Activated T-cell treated with anti-CD3 and anti-CD28 coated beads, Interleukin-2, amount 50 U/mL, for 72 hours (primary cell): ENCODE measurements around the gene FBRS. TPM values are rescaled to one million over a fixed set of nuclear protein-coding genes. Genes with fewer than 3 reads are reported as not detected.

Experiments
- ATAC-seq, 2 donors: fragments of 150-1000 bp; cut with Tn5 transposase; replicated peaks in 1 of 2; 2 replicates each; pipeline ENCODE4 v1.10.0; 2021; ENCODE audit warnings: moderate library complexity in 2 of 2, mild to moderate bottlenecking in 1 of 2
- DNase-seq, 2 donors: peaks; one replicate each; pipeline ENCODE4 v3.0.0; 2021 to 2022; ENCODE audit warnings: mixed read lengths in 1 of 2
- H3K27ac Mint-ChIP-seq: one replicate; pipeline ENCODE4 v1.8.0; 2022; ENCODE audit warnings: mild to moderate bottlenecking, moderate library complexity, mixed read lengths
- H3K27me3 Mint-ChIP-seq: one replicate; pipeline ENCODE4 v1.8.0; 2022; ENCODE audit warnings: low read depth, mixed read lengths
- H3K36me3 Mint-ChIP-seq, 2 donors: one replicate each; pipeline ENCODE4 v1.8.0; 2022; ENCODE audit warnings: mixed read lengths in 2 of 2, mild to moderate bottlenecking in 1 of 2; ENCODE audit not compliant: insufficient read depth in 2 of 2
- H3K4me1 Mint-ChIP-seq: one replicate; pipeline ENCODE4 v1.8.0; 2022; ENCODE audit warnings: low read depth, mixed read lengths
- H3K4me3 Mint-ChIP-seq, 2 donors: one replicate each; pipeline ENCODE4 v1.8.0; 2022; ENCODE audit warnings: mild to moderate bottlenecking in 2 of 2, mixed read lengths in 2 of 2, moderate library complexity in 2 of 2
- H3K9me3 Mint-ChIP-seq, 2 donors: one replicate each; pipeline ENCODE4 v1.8.0; 2022; ENCODE audit warnings: mixed read lengths in 2 of 2
- total RNA-seq, 2 donors: library from RNA; stranded (reverse); gene quantifications; one replicate each; pipeline ENCODE4 v1.2.3, GENCODE V29; 2022

FBRS gene
- total RNA-seq, 2 donors from 2014 or later, result 170 to 185 TPM

DNA sequence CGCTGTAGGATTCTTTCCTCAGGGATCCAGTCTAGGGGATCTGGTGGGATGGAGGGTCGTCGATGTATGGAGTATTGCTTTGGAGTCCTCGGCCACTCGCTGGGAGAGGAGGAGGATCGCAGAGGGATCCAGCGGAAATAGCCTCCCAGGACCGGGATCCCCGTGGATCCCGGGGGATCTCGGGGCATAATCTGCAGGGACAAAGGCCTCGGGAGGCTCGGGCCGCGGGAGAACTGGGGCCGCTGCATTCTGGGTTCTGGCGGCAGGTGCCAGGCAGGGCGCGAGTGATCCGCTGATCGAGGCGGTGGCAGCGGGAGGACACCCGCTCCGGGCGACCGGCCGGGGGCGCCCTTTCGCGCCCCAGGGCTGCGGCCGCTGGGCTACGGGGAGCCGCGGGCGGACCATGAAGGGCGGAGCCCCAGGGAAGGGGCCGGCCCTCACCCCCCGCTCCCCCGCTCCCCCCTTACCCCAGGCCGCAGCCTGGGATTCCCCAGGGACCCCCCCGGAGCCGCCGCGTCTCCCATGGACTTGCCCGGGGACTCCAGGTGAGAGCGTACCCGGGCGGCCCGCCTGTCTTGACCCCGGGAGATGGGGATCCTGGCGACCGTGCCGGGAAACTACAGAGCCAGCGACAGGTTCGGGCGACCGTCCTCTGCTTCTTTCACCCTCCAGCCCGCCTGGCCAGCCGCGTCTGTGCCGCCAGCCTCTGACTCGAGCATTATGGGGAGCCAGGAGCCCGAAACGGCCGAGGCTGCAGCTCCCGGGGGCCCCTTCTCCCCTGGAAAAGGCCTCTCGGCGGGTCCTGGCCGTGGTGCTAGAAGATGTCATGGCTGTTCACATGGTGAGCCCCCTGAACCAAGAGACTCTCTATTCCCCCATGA is 6.9 kb upstream of the FBRS start:
- H3K9me3 Mint-ChIP-seq, result no peaks in the 10 kb centered on the region
- H3K4me3 Mint-ChIP-seq, result peak overlapping the region; percentile 93
- peak; percentile 71 to 72 for ATAC-seq
- peaks cover 37% of the 10 kb centered on the region for H3K4me1 Mint-ChIP-seq
- DNase-seq, result peak; percentile 86 to 89
- peak overlapping the region; percentile 100 for H3K27ac Mint-ChIP-seq
- H3K27me3 Mint-ChIP-seq, result no peaks in the 10 kb centered on the region
- H3K36me3 Mint-ChIP-seq, result peaks cover 16 to 26% of the 10 kb centered on the region in 2 donors

DNA sequence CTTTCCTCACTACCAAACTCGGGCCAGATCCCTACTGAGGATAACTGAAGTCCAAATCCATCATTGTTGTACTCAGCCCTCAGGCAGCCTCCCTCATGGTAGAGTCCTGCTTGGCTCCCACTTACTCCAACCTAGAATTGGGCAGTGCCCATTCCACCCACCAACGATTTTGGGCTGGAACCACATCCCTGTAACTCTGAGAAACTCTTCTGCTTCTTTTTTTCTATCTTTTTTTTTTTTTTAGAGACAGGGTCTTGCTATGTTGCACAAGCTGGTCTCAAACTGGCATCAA is 6.3 kb upstream of the FBRS start:
- H3K9me3 Mint-ChIP-seq, result no peaks in the 10 kb centered on the region
- H3K27me3 Mint-ChIP-seq, result no peaks in the 10 kb centered on the region
- H3K4me3 Mint-ChIP-seq, result peak overlapping the region; percentile 93
- ATAC-seq (no peak), DNase-seq (no peak)
- peak overlapping the region; percentile 95 for H3K27ac Mint-ChIP-seq
- H3K4me1 Mint-ChIP-seq, result peaks cover 43% of the 10 kb centered on the region
- peaks cover 16 to 28% of the 10 kb centered on the region in 2 donors for H3K36me3 Mint-ChIP-seq

DNA sequence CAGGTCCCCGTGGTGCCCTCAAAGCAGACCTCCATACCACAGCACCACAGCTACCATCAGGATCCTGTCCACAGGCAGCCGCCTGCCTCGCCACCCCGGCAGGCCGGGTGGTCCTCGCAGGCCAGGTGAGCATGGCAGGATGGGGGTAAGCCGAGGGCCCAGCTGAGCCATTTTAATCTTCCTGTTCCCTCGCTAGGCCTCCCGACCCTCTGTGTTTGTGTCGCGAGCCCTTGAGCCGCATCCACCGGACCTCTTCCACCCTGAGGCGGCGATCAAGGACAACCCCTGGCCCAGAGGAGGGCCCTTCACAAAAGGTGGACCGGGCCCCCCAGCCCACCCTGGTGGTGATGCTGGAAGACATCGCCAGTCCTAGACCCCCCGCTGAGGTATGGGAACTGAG is 5.5 kb upstream of the FBRS start:
- ATAC-seq, result no peak
- Mint-ChIP-seq H3K4me1 (peaks cover 50% of the 10 kb centered on the region), H3K36me3 (peaks cover 16 to 28% of the 10 kb centered on the region in 2 donors), H3K9me3 (no peaks in the 10 kb centered on the region), H3K27me3 (no peaks in the 10 kb centered on the region), H3K4me3 (peak overlapping the region; percentile 93), H3K27ac (peak overlapping the region; percentile 95)
- no peak for DNase-seq

DNA sequence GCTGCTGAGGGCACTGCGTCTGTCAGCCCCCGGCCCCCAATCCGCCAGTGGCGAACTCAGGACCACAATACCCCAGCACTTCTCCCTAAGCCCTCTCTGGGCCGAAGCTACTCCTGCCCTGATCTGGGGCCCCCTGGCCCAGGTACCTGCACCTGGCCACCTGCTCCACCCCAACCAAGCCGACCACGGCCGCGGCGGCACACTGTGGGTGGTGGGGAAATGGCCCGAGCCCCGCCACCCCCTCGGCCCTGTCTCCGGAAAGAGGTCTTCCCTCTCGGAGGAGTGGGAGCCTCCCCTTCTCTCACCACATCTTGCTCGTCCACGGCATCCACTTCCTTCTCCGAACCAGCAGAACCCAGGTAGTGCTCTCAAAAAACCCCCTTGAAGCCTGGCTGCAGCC is 3.4 kb upstream of the FBRS start:
- peaks cover 19 to 31% of the 10 kb centered on the region in 2 donors for H3K36me3 Mint-ChIP-seq
- peak overlapping the region; percentile 35 for H3K27ac Mint-ChIP-seq

DNA sequence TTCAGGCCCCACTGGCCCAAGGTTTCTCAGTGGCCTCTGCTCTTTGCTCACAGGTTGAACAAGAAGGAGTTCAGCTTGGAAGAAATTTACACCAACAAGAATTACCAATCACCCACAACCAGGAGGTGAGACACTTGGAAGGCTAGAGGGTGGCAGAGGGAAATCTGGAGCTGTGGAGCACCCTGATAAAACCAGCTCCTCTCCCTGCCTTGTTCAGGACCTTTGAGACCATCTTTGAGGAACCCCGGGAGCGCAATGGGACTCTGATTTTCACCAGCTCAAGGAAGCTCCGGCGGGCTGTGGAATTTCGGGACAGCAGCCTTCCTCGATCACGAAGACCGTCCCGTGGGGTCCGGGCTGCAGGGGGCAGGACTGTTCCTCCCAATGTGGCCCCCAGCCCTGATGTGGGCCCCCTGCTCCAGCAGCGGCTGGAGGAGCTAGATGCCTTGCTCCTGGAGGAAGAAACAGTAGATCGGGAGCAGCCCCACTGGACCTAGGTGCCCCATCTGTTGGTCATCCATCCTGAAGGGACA is 2.4 kb upstream of the FBRS start:
- peaks cover 47% of the 10 kb centered on the region for H3K4me1 Mint-ChIP-seq
- H3K4me3 Mint-ChIP-seq, result peak overlapping the region in 1 of 2 donors; percentile 15
- ATAC-seq (no peak), DNase-seq (no peak)
- no peaks in the 10 kb centered on the region for H3K9me3 Mint-ChIP-seq
- peaks cover 19 to 35% of the 10 kb centered on the region in 2 donors for H3K36me3 Mint-ChIP-seq
- H3K27me3 Mint-ChIP-seq, result no peaks in the 10 kb centered on the region
- no peak overlapping the region for H3K27ac Mint-ChIP-seq

More for the DNA sequence above, 3.4 kb upstream of the FBRS start:
- Mint-ChIP-seq H3K4me1 (peaks cover 47% of the 10 kb centered on the region), H3K4me3 (no peak overlapping the region), H3K27me3 (no peaks in the 10 kb centered on the region), H3K9me3 (no peaks in the 10 kb centered on the region)
- DNase-seq, result no peak
- ATAC-seq, result no peak

DNA sequence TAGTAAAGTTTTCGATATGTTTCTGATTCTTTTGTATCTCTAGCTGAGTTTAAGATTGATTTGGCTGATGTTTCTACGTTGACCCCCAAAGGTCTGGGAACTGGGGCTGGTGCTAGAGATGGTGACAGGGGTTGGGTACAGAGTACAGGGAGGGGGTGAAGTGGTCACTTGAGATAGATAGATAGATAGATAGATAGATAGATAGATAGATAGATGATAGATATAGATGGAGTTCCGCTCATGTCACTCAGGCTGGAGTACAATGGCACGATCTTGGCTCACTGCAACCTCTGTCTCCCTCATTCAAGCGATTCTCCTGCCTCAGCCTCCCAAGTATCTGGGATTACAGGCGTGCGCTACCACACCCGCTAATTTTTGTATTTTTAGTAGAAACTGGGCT is 1.8 kb upstream of the FBRS start:
- H3K27ac Mint-ChIP-seq, result peak overlapping the region; percentile 44
- H3K4me1 Mint-ChIP-seq, result peaks cover 53% of the 10 kb centered on the region
- H3K4me3 Mint-ChIP-seq, result peak overlapping the region; percentile 23 to 75
- H3K36me3 Mint-ChIP-seq, result peaks cover 22 to 38% of the 10 kb centered on the region in 2 donors
- no peak for ATAC-seq
- no peaks in the 10 kb centered on the region for H3K27me3 Mint-ChIP-seq
- H3K9me3 Mint-ChIP-seq, result no peaks in the 10 kb centered on the region
- no peak for DNase-seq

DNA sequence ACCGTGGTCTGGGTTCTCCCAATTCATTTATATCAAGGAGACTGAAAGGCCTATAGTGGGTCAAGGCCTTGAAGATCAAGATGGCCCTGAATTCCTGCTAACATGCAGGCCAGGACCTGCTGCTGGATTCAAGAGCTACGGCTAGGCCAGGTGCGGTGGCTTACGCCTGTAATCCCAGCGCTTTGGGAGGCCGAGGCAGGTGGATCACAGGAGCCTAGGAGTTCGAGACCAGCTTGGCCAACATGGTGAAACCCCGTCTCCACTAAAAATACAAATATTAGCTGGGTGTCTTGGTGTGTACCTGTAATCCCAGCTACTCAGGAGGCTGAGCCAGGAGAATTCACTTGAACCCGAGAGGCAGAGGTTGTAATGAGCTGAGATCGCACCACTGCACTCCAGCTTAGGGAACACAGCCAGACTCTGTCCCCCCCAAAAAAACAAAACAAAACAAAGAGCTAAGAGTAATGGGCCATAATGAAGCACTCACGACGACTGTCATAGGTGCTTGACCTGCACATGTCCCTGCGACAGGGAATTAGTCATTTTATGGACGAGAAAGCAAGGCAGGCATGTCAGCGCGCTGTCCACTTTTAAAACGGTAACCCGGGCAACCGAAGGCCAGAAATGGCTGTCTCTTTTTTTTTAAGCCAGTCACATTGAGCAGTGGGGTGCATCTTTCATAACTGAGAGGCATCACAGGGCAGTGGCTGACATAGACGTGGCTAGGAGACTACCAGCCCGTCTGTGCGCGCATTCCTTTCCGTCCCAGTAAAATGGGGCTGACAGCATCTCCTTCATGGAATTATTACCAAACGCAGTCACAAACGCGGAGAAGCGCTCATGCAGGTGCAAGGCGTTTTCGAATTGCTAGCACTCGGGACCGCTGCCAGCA is 1.0 kb upstream of the FBRS start:
- Mint-ChIP-seq H3K4me3 (peak overlapping the region; percentile 75 to 91), H3K27me3 (no peaks in the 10 kb centered on the region), H3K4me1 (peaks cover 54% of the 10 kb centered on the region), H3K27ac (peak overlapping the region; percentile 80), H3K36me3 (peaks cover 25 to 41% of the 10 kb centered on the region in 2 donors), H3K9me3 (no peaks in the 10 kb centered on the region)
- ATAC-seq (no peak), DNase-seq (no peak)

DNA sequence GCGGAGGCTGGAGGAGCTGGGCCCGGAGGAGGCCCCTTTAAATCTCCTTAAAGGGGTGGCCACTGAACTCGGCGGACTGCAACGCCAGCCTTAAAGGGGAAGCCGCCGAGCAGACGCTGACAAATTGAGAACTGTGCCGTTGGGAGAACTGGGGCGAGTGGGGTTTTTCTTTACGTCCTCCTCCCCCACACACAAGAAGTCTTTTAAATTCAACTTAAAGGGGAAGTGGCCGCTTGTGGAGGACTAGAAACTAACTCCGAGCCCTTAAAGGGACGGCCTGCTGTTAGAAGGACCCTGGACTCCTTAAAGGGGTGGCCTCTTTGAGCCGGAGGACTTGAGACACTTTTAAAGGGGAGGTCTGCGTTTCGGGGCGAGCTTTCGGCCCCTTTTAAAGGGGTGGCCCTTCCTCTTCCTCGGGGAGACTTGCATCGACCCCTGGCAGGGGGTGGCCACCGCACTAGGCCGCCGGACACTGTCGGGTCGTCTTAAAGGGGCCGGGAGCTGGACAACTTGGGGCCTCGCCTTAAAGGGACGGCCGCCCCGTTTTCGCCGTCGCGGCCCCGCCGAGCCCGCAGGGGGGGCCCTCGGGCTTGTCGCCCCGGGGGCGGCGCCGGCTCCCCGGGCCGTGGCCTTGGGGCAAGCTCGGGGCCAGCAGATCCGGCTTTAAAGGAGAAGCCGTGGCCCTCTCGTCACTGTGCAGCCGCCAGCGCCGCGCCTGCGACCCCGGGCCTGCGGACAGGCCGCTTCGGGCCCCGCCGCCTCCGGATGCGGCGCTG is 688 bp downstream of the FBRS start:
- peak overlapping the region; percentile 91 to 94 for H3K4me3 Mint-ChIP-seq
- peaks cover 63% of the 10 kb centered on the region for H3K4me1 Mint-ChIP-seq
- peak overlapping the region; percentile 95 for H3K27ac Mint-ChIP-seq
- H3K36me3 Mint-ChIP-seq, result peaks cover 31 to 47% of the 10 kb centered on the region in 2 donors
- ATAC-seq, result peak; percentile 49 to 51
- H3K9me3 Mint-ChIP-seq, result no peaks in the 10 kb centered on the region
- H3K27me3 Mint-ChIP-seq, result no peaks in the 10 kb centered on the region
- DNase-seq, result peak in 1 of 2 donors; percentile 79

DNA sequence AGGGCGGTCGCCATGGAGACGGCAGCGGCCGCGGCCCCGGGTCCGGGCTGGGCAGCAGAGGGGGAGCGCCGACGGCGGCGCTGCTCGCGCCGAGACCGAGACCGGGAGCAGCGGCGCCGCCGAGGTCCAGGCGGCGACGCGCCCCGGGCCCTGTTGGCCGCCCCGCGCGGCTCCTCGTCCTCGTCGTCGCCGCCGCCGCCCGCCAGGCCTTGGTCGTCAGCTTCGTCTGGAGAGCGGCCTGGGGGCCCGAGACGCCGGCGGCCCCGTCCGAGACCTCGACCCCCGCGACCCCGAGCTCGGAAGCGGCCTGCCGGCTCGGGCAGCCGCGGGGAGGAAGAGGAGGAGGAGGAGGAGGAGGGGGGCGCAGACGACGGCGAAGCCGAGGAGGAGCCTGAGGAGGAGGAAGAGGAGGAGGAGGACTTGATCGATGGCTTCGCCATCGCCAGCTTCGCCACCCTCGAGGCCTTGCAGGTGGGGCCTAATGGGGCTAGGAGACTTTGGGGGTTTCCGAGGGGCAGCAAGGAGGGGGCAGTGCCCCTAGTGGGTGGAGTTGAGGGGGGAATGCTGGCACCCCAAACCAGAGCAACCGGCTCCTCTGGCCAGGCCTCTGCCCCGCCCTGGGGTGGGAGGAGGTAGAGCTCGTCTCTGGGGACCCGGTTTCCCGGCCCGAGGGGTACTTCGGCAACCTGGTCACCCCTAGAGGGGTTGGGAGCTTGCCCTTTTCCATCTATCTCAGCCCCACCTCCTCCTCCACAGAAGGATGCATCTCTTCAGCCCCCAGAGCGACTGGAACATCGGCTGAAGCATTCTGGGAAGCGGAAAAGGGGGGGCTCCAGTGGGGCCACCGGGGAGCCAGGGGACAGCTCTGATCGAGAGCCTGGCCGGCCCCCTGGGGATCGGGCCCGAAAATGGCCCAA is 1.5 kb downstream of the FBRS start:
- ATAC-seq (no peak), DNase-seq (peak; percentile 62 to 64)
- no peaks in the 10 kb centered on the region for H3K9me3 Mint-ChIP-seq
- H3K36me3 Mint-ChIP-seq, result peaks cover 28 to 45% of the 10 kb centered on the region in 2 donors
- peak overlapping the region; percentile 44 for H3K27ac Mint-ChIP-seq
- H3K4me1 Mint-ChIP-seq, result peaks cover 64% of the 10 kb centered on the region
- no peaks in the 10 kb centered on the region for H3K27me3 Mint-ChIP-seq
- peak overlapping the region; percentile 88 to 96 for H3K4me3 Mint-ChIP-seq

DNA sequence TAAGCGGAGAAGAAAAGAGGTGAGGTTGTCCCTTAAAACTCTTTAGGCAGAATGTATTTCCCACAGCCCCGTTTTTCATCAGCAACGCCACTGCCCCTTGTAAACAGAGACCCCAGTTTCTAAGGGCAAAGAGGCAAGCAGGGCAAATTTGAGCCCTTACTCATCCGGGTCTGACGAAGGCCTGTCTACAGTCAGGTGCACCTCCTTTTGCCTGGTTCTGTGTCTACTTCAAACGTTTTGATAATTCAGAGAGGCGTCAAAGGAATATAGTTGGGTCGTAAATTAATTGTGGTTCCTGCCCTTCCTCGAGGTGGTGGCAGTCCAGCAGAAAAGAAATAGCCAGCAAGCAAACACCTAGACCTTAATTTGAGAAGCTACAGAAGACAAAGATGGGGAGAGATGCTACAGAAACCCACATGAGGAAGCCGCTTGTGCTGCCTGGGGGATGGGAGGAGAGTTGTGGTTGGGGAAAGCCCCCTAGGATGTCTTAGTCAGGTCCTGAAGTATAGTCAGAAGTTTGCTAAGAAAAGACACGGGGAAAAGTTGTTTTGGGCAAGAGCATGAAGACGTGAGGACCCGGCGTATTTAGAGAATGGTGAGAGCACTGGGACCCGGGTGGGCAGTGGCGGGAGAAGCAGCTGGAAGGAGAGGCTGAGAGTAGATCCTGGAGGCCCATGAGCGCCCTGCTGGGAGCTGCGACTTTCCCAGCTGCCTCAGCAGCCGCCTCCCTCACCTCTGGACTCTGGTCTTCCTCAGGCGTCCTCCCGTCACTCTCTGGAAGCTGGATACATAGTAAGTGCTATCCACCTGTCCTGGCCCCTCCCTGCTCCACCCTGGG is 2.4 kb downstream of the FBRS start:
- H3K4me1 Mint-ChIP-seq, result peaks cover 57% of the 10 kb centered on the region
- H3K27ac Mint-ChIP-seq, result peak overlapping the region; percentile 44
- peak; percentile 18 for ATAC-seq
- peak; percentile 84 to 88 for DNase-seq
- peaks cover 25 to 48% of the 10 kb centered on the region in 2 donors for H3K36me3 Mint-ChIP-seq
- H3K9me3 Mint-ChIP-seq, result no peaks in the 10 kb centered on the region
- H3K4me3 Mint-ChIP-seq, result peak overlapping the region; percentile 88 to 96
- no peaks in the 10 kb centered on the region for H3K27me3 Mint-ChIP-seq

DNA sequence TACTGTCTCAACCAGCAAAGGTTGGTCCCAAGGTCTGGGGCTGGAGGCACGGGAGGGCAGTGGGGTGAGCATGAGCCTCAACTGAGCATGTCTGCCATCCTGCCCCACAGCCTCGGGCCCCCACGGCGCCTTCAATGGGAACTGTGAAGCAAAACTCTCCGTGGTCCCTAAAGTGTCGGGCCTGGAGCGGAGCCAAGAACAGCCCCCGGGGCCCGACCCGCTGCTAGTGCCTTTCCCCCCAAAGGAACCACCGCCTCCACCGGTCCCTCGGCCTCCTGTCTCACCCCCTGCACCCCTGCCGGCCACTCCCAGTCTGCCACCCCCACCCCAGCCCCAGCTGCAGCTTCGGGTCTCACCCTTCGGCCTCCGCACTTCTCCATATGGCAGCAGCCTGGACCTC is 4.2 kb downstream of the FBRS start:
- DNase-seq (no peak), ATAC-seq (no peak)
- Mint-ChIP-seq H3K27ac (peak overlapping the region; percentile 92), H3K36me3 (peaks cover 28 to 45% of the 10 kb centered on the region in 2 donors), H3K4me3 (peak overlapping the region; percentile 88 to 96), H3K27me3 (no peaks in the 10 kb centered on the region), H3K4me1 (peaks cover 39% of the 10 kb centered on the region), H3K9me3 (no peaks in the 10 kb centered on the region)
